H1 (cell line): ENCODE data around the gene KIF1C. TPM values are rescaled to one million over a fixed set of nuclear protein-coding genes. Genes with fewer than 3 reads are reported as not detected.

Source experiments
- CTCF ChIA-PET: fragments of 300-600 bp; sonication (Branson Sonifier 250); formaldehyde crosslinking; loops from one replicate; lab custom pipeline; 2021; ENCODE audit not compliant: partially characterized antibody; lab: Charles Lee
- POLR2A ChIA-PET: fragments of 300-600 bp; sonication (Branson Sonifier 250); formaldehyde crosslinking; loops from one replicate; lab custom pipeline; 2021; ENCODE audit warnings: inconsistent platforms; ENCODE audit not compliant: partially characterized antibody; lab: Charles Lee
- DNase-seq, 2 experiments: peaks; one replicate each; pipeline versions ENCODE4 v3.0.0 to v3.0.0-alpha.2; 2010 to 2022; ENCODE audit warnings: low spot score in 2 of 2, low read depth in 1 of 2, mixed read lengths in 1 of 2
- FAIRE-seq: peaks from 2 replicates; lab custom pipeline; 2011; peaks lifted over from hg19 to GRCh38; lab: Jason Lieb, UNC
- H2AFZ ChIP-seq: 2 replicates; pipeline ENCODE4 v1.8.1; 2012; ENCODE audit warnings: low read length, inconsistent platforms
- H2AK5ac ChIP-seq: 2 replicates; pipeline ENCODE4 v1.6.1; 2013; ENCODE audit warnings: low read depth, low read length
- H2BK120ac ChIP-seq: replicated peaks from 2 replicates; pipeline ENCODE3; 2013; ENCODE audit warnings: low read depth, low read length, inconsistent platforms
- H2BK12ac ChIP-seq: 2 replicates; pipeline ENCODE4 v1.6.1; 2013; ENCODE audit warnings: low read depth, low read length
- H2BK15ac ChIP-seq: 2 replicates; pipeline ENCODE4 v1.6.1; 2013; ENCODE audit warnings: low read length
- H2BK20ac ChIP-seq: 2 replicates; pipeline ENCODE4 v1.6.1; 2013; ENCODE audit warnings: low read length
- H2BK5ac ChIP-seq: 2 replicates; pipeline ENCODE4 v1.6.1; 2013; ENCODE audit warnings: low read depth, low read length
- H3K14ac ChIP-seq: 2 replicates; pipeline ENCODE4 v1.6.1; 2013; ENCODE audit warnings: inconsistent platforms; ENCODE audit not compliant: insufficient read length
- H3K18ac ChIP-seq: 2 replicates; pipeline ENCODE4 v1.6.1; 2013; ENCODE audit warnings: low read length; ENCODE audit errors: extremely low read depth
- H3K23ac ChIP-seq: 2 replicates; pipeline ENCODE4 v1.6.1; 2013; ENCODE audit warnings: inconsistent platforms; ENCODE audit not compliant: insufficient read length
- H3K23me2 ChIP-seq: 2 replicates; pipeline ENCODE4 v1.6.1; 2013; ENCODE audit warnings: low read depth, low read length
- H3K27ac ChIP-seq: 2 replicates; pipeline ENCODE4 v1.6.1; 2011; ENCODE audit warnings: low read depth, low read length, inconsistent platforms
- H3K27me3 ChIP-seq, 4 experiments: replicated peaks in 1 of 4; 1 replicate in 1 of 4; 2 replicates in 3 of 4; pipeline versions ENCODE4 v1.6.1 to v1.8.1; 2011 to 2013; ENCODE audit warnings: low read length in 3 of 4, mild to moderate bottlenecking in 3 of 4, inconsistent platforms in 2 of 4, mixed read lengths in 2 of 4, moderate library complexity in 1 of 4; ENCODE audit not compliant: control insufficient read depth in 3 of 4, insufficient read depth in 3 of 4; ENCODE audit errors: extremely low read depth in 1 of 4
- H3K36me3 ChIP-seq, 4 experiments: 2 replicates each; pipeline versions ENCODE4 v1.6.1 to v1.8.1; 2011 to 2013; ENCODE audit warnings: mild to moderate bottlenecking in 4 of 4, low read length in 3 of 4, moderate library complexity in 2 of 4, control low read depth in 1 of 4, inconsistent platforms in 1 of 4; ENCODE audit not compliant: insufficient read depth in 4 of 4, control insufficient read depth in 2 of 4
- H3K4ac ChIP-seq: replicated peaks from 2 replicates; pipeline ENCODE3; 2013; ENCODE audit warnings: low read length, low read depth, mixed read lengths, inconsistent platforms; ENCODE audit not compliant: insufficient read length
- H3K4me1 ChIP-seq, 4 experiments: replicated peaks in 1 of 4; 1 replicate in 1 of 4; 2 replicates in 3 of 4; pipeline versions ENCODE4 v1.6.1 to v1.8.1; 2011 to 2013; ENCODE audit warnings: low read length in 3 of 4, inconsistent platforms in 2 of 4, mixed read lengths in 1 of 4; ENCODE audit not compliant: insufficient read depth in 4 of 4, control insufficient read depth in 3 of 4
- H3K4me2 ChIP-seq, 2 experiments: 2 replicates each; pipeline versions ENCODE4 v1.6.1 to v1.8.1; 2011 to 2013; ENCODE audit warnings: low read depth in 2 of 2, low read length in 2 of 2, control low read depth in 1 of 2, inconsistent platforms in 1 of 2, mild to moderate bottlenecking in 1 of 2; ENCODE audit not compliant: insufficient read depth in 1 of 2
- H3K4me3 ChIP-seq, 4 experiments: fragments of 200-600, 300-600 bp in 1 of 4; sonication (generic), shearing (Covaris generic), sonication (Bioruptor Twin) in 1 of 4; 2 replicates each; pipeline versions ENCODE4 v1.5.1 to v1.8.1; 2011 to 2016; ENCODE audit warnings: low read length in 4 of 4, low read depth in 3 of 4, control low read depth in 2 of 4, inconsistent platforms in 2 of 4, mild to moderate bottlenecking in 2 of 4, mixed read lengths in 1 of 4, moderate library complexity in 1 of 4; ENCODE audit not compliant: insufficient read depth in 2 of 4; ENCODE audit errors: extremely low read depth in 1 of 4
- H3K56ac ChIP-seq: replicated peaks from 2 replicates; pipeline ENCODE3; 2013; ENCODE audit warnings: low read depth, mild to moderate bottlenecking, mixed read lengths, low read length, inconsistent platforms; ENCODE audit not compliant: insufficient read length
- H3K79me1 ChIP-seq: 2 replicates; pipeline ENCODE4 v1.6.1; 2013; ENCODE audit warnings: low read depth, low read length, control low read depth
- H3K79me2 ChIP-seq, 2 experiments: 2 replicates each; pipeline versions ENCODE4 v1.6.1 to v1.8.1; 2012 to 2013; ENCODE audit warnings: low read length in 2 of 2, mild to moderate bottlenecking in 2 of 2, inconsistent platforms in 1 of 2; ENCODE audit not compliant: insufficient read depth in 2 of 2, control insufficient read depth in 1 of 2
- H3K9ac ChIP-seq, 4 experiments: replicated peaks in 1 of 4; 1 replicate in 1 of 4; 2 replicates in 3 of 4; pipeline versions ENCODE4 v1.6.1 to v1.8.1; 2011 to 2013; ENCODE audit warnings: low read depth in 3 of 4, low read length in 3 of 4, control low read depth in 2 of 4, mild to moderate bottlenecking in 2 of 4, moderate library complexity in 2 of 4, inconsistent platforms in 1 of 4; ENCODE audit errors: extremely low read depth in 1 of 4
- H3K9me3 ChIP-seq, 2 experiments: 2 replicates each; pipeline versions ENCODE4 v1.6.1 to v1.8.1; 2012 to 2013; ENCODE audit warnings: mild to moderate bottlenecking in 2 of 2, moderate library complexity in 2 of 2, control low read depth in 1 of 2, inconsistent platforms in 1 of 2, low read depth in 1 of 2, low read length in 1 of 2, mixed read lengths in 1 of 2; ENCODE audit not compliant: insufficient read depth in 2 of 2
- H4K20me1 ChIP-seq, 2 experiments: replicated peaks in 1 of 2; 2 replicates each; pipeline versions ENCODE3 to v1.8.1; 2011 to 2013; ENCODE audit warnings: inconsistent platforms in 2 of 2, low read length in 2 of 2, mild to moderate bottlenecking in 1 of 2; ENCODE audit not compliant: insufficient read depth in 2 of 2, control insufficient read depth in 1 of 2
- H4K5ac ChIP-seq: 2 replicates; pipeline ENCODE4 v1.6.1; 2013; ENCODE audit warnings: low read length, low read depth, mixed read lengths, inconsistent platforms; ENCODE audit not compliant: insufficient read length
- H4K8ac ChIP-seq: 2 replicates; pipeline ENCODE4 v1.8.0; 2013; ENCODE audit warnings: mild to moderate bottlenecking, moderate library complexity, low read length, inconsistent platforms; ENCODE audit not compliant: insufficient read depth; ENCODE audit errors: extremely low read depth
- H4K91ac ChIP-seq: replicated peaks from 2 replicates; pipeline ENCODE3; 2013; ENCODE audit warnings: low read length, mixed read lengths, inconsistent platforms; ENCODE audit not compliant: insufficient read length
- ATF2 ChIP-seq: IDR thresholded peaks from 2 replicates; pipeline ENCODE4 v1.6.1; 2012; ENCODE audit warnings: low read length, inconsistent platforms
- CBX5 ChIP-seq: fragments of 300-800, 300-1000 bp; sonication (generic); IDR thresholded peaks from 2 replicates; pipeline ENCODE4 v1.7.1; 2016; ENCODE audit warnings: antibody characterized with exemption, low read length, low read depth
- CHD2 ChIP-seq: IDR thresholded peaks from 2 replicates; pipeline ENCODE4 v1.6.1; 2012; ENCODE audit warnings: low read length, improper control_type of control experiment
- KDM5A ChIP-seq: fragments of 200-600 bp; IDR thresholded peaks from 2 replicates; pipeline ENCODE4 v1.7.1; 2012; ENCODE audit warnings: mild to moderate bottlenecking, low read length, inconsistent platforms, mixed read lengths
- PHF8 ChIP-seq: fragments of 200-600 bp; sonication (generic); conservative IDR thresholded peaks from 2 replicates; pipeline ENCODE4 v1.7.1; 2012; ENCODE audit warnings: low read depth, mild to moderate bottlenecking, inconsistent platforms, low read length, moderate library complexity
- SAP30 ChIP-seq: fragments of 300-600 bp; sonication (generic); IDR thresholded peaks from 2 replicates; pipeline ENCODE4 v1.7.1; 2012; ENCODE audit warnings: low read length, moderate library complexity, mild to moderate bottlenecking, inconsistent platforms; ENCODE audit not compliant: insufficient read depth, insufficient replicate concordance
- SIRT6 ChIP-seq: IDR thresholded peaks from one replicate; pipeline ENCODE4 v1.7.1; 2012; ENCODE audit warnings: low read length, inconsistent platforms
- SP2 ChIP-seq: IDR thresholded peaks from 2 replicates; pipeline ENCODE4 v1.6.1; 2012; ENCODE audit warnings: mild to moderate bottlenecking, low read length, inconsistent platforms
- TBP ChIP-seq: IDR thresholded peaks from 2 replicates; pipeline ENCODE4 v1.6.1; 2011; ENCODE audit warnings: low read depth, low read length, improper control_type of control experiment
- TCF12 ChIP-seq: IDR thresholded peaks from 2 replicates; pipeline ENCODE4 v1.6.1; 2011; ENCODE audit warnings: low read depth, mild to moderate bottlenecking, low read length
- WGBS, 2 experiments: shearing (Covaris generic) in 1 of 2; methylation state at CpG; one replicate each; pipeline versions ENCODE4 v1.1.6 to v1.1.7; 2013 to 2015; ENCODE audit warnings: low lambda C conversion rate in 2 of 2, mixed read lengths in 2 of 2, inconsistent platforms in 1 of 2, low coverage in 1 of 2, missing lambda C conversion rate in 1 of 2; ENCODE audit not compliant: insufficient replicate concordance in 2 of 2, insufficient coverage in 1 of 2, insufficient read length in 1 of 2; ENCODE audit errors: extremely low coverage in 1 of 2, missing lambda C conversion rate in 1 of 2; 5-methylcytosine and 5-hydroxymethylcytosine counted together
- polyA plus RNA-seq, 7 experiments: library from polyadenylated mRNA; depleted of rRNA in 3 of 7; stranded (reverse) in 5 of 7; unstranded in 2 of 7; fragments of >200 nt in 5 of 7; fragments of 200-250 nt in 2 of 7; gene quantifications; 1 replicate in 5 of 7; 2 replicates in 1 of 7; 4 replicates in 1 of 7; pipeline versions ENCODE4 v1.2.1 to v1.2.3, GENCODE V29; 2011 to 2013; ENCODE audit warnings: missing spikeins in 2 of 7, mixed read lengths in 2 of 7
- total RNA-seq: library from RNA; stranded (reverse); fragmentation: NEBNext Ultra II Directional; extraction: Animal tissue kit (Norgen Biotek cat#: 25700); gene quantifications from 2 replicates; pipeline ENCODE4 v1.2.1, GENCODE V29; 2021

The KIF1C gene
- total and polyA plus RNA-seq, 2 of the 8 experiments (the other 6 are each of a cell fraction or from before 2014, with no cell fraction given): 14.3 to 114 TPM

GRCh38 chr17:4966844-4967538 is 30.8 kb upstream of the KIF1C start:
- Histone ChIP-seq H4K91ac (peak overlapping the region; percentile 63), H4K20me1 (peaks cover under 1 to 4% of the 10 kb centered on the region in 2 experiments), H3K79me1 (peaks cover 3% of the 10 kb centered on the region; the same call in 1 of the 2 replicates), H2BK120ac (no peak overlapping the region), H3K23ac (no peak overlapping the region), H3K18ac (peak overlapping the region; percentile 97), H4K8ac (peak overlapping the region; percentile 92; the same call in 1 of the 2 replicates), H3K9me3 (no peaks in the 10 kb centered on the region), H2BK5ac (peak overlapping the region; percentile 99), H2BK12ac (peak overlapping the region; percentile 84), H3K4me2 (peak overlapping the region; percentile 92 to 99), H4K5ac (peak overlapping the region; percentile 74), H3K9ac (peak overlapping the region; percentile 61 to 93 (median 88)), H3K79me2 (peaks cover 0 to 16% of the 10 kb centered on the region in 2 experiments; a peak in 2 of 4 replicates), H3K27ac (peak overlapping the region; percentile 96), H3K4me1 (peaks cover 2 to 14% (median 8%) of the 10 kb centered on the region in 4 experiments), H2BK20ac (no peak overlapping the region), H2AFZ (no peak overlapping the region), H3K4ac (peak overlapping the region; percentile 71), H3K27me3 (peaks cover 0 to under 1% (median 0%) of the 10 kb centered on the region in 4 experiments; a peak in 2 of 7 replicates), H3K4me3 (peak overlapping the region; percentile 71 to 90 (median 85)), H2AK5ac (no peak overlapping the region; the same call in 1 of the 2 replicates), H3K56ac (peak overlapping the region; percentile 83), H3K23me2 (peaks cover 19% of the 10 kb centered on the region; the same call in 1 of the 2 replicates), H2BK15ac (no peak overlapping the region), H3K36me3 (peaks cover 0 to 11% (median 0%) of the 10 kb centered on the region in 4 experiments; a peak in 1 of 8 replicates), H3K14ac (no peak overlapping the region)
- CTCF ChIA-PET: interaction anchor here (0.6 to 7.3 kb wide), 10 partner anchors 10 to 196 kb away, joined by 3 to 41 read pairs (median 6); partner anchors contain the start of genes ENO3, PFN1 and SLC25A11
- POLR2A ChIA-PET: interaction anchor here (0.6 to 32.4 kb wide), 20 partner anchors 11 to 1532 kb away, joined by 3 to 987 read pairs (median 4); partner anchors contain the start of genes C17orf107, CAMTA2, ENO3 and INCA1
- DNase-seq (peak; percentile 85 to 99), FAIRE-seq (peak; percentile 99)
- WGBS, 2 experiments: 1% methylated on average over 42 of the region's 42 CpGs; no CpG with 5 or more reads in 1 of the 2 experiments
- TF ChIP-seq SIRT6 (no peak), TCF12 (no peak), ATF2 (no peak; the same call in 1 of the 2 replicates), SP2 (peak; percentile 97), CBX5 (no peak), SAP30 (no peak), PHF8 (peak; percentile 50; the same call in 1 of the 2 replicates), TBP (no peak; the same call in 1 of the 2 replicates), CHD2 (peak; percentile 95), KDM5A (no peak)
